SK-N-SH (cell line): ENCODE data around the gene NID1. TPM values are rescaled to one million over a fixed set of nuclear protein-coding genes. Genes with fewer than 3 reads are reported as not detected.

Experiments used
- CTCF ChIA-PET: fragments of 300-600, 350-600 bp; formaldehyde crosslinking; extraction: SDS; loops from one replicate; lab custom pipeline; 2021; lab: Yijun Ruan, JAX
- POLR2A ChIA-PET: fragments of 350-600 bp; sonication (Branson Sonifier 250); formaldehyde crosslinking; extraction: SDS; loops from one replicate; lab custom pipeline; 2020; ENCODE audit warnings: antibody characterized with exemption, inconsistent platforms; lab: Yijun Ruan, JAX
- DNase-seq: peaks from one replicate; pipeline ENCODE4 v3.0.0; 2012
- H2AFZ ChIP-seq: fragments of 200-600 bp; sonication (generic); 2 replicates; pipeline ENCODE4 v1.8.1; 2016; ENCODE audit warnings: antibody characterized with exemption, mild to moderate bottlenecking, low read depth
- H3F3A ChIP-seq: fragments of 200-600 bp; sonication (generic); replicated peaks from 2 replicates; pipeline ENCODE3; 2016; ENCODE audit warnings: antibody characterized with exemption, mild to moderate bottlenecking; ENCODE audit not compliant: insufficient read depth
- H3K27ac ChIP-seq, 2 experiments: fragments of 200-500 bp in 1 of 2; fragments of 200-600 bp in 1 of 2; sonication (Bioruptor generic) in 1 of 2; sonication (generic), shearing (Covaris generic) in 1 of 2; 2 replicates each; pipeline versions ENCODE4 v1.5.1 to v1.6.1; 2014 to 2016; ENCODE audit warnings: low read depth in 2 of 2, inconsistent platforms in 1 of 2, low read length in 1 of 2, mild to moderate bottlenecking in 1 of 2, mixed read lengths in 1 of 2
- H3K27me3 ChIP-seq: fragments of 200-600 bp; sonication (generic), shearing (Covaris generic); 2 replicates; pipeline ENCODE4 v1.6.1; 2016; ENCODE audit warnings: mixed run types; ENCODE audit not compliant: insufficient read depth
- H3K36me3 ChIP-seq, 2 experiments: fragments of 200-500 bp in 1 of 2; fragments of 200-600 bp in 1 of 2; sonication (Bioruptor generic) in 1 of 2; sonication (generic) in 1 of 2; replicated peaks in 1 of 2; 2 replicates each; pipeline versions ENCODE3 to v1.5.1; 2014 to 2016; ENCODE audit warnings: low read length in 1 of 2, mild to moderate bottlenecking in 1 of 2; ENCODE audit not compliant: insufficient read depth in 2 of 2, control insufficient read depth in 1 of 2
- H3K4me1 ChIP-seq, 2 experiments: fragments of 200-500 bp in 1 of 2; fragments of 200-600 bp in 1 of 2; sonication (Bioruptor generic) in 1 of 2; sonication (generic), shearing (Covaris generic) in 1 of 2; 2 replicates each; pipeline versions ENCODE4 v1.5.1 to v1.6.1; 2014 to 2016; ENCODE audit warnings: low read depth in 1 of 2, low read length in 1 of 2, mixed run types in 1 of 2; ENCODE audit not compliant: insufficient read depth in 2 of 2, control insufficient read depth in 1 of 2
- H3K4me2 ChIP-seq: fragments of 200-600 bp; sonication (generic), shearing (Covaris generic); 2 replicates; pipeline ENCODE4 v1.6.1; 2017; ENCODE audit warnings: mixed run types
- H3K4me3 ChIP-seq, 2 experiments: fragments of 200-500 bp in 1 of 2; fragments of 200-600 bp in 1 of 2; sonication (Bioruptor generic) in 1 of 2; sonication (generic), shearing (Covaris generic) in 1 of 2; 2 replicates each; pipeline versions ENCODE4 v1.5.1 to v1.8.1; 2014 to 2016; ENCODE audit warnings: low read depth in 2 of 2, inconsistent platforms in 1 of 2, low read length in 1 of 2, mild to moderate bottlenecking in 1 of 2, mixed read lengths in 1 of 2, moderate library complexity in 1 of 2
- H3K79me2 ChIP-seq: fragments of 200-600 bp; sonication (generic); 2 replicates; pipeline ENCODE4 v1.8.1; 2017; ENCODE audit warnings: mild to moderate bottlenecking; ENCODE audit not compliant: insufficient read depth
- H3K9ac ChIP-seq: fragments of 200-600 bp; sonication (generic); 2 replicates; pipeline ENCODE4 v1.6.1; 2017; ENCODE audit warnings: mixed run types
- H3K9me2 ChIP-seq: fragments of 200-600 bp; sonication (generic); 2 replicates; pipeline ENCODE4 v1.6.1; 2017; ENCODE audit warnings: mixed run types
- H3K9me3 ChIP-seq: fragments of 200-600 bp; sonication (generic); 2 replicates; pipeline ENCODE4 v1.6.1; 2017; ENCODE audit warnings: mixed run types, mild to moderate bottlenecking, moderate library complexity
- H4K20me1 ChIP-seq: fragments of 200-600 bp; sonication (generic); 2 replicates; pipeline ENCODE4 v1.6.1; 2017; ENCODE audit warnings: mild to moderate bottlenecking, mixed run types; ENCODE audit not compliant: insufficient read depth
- CHD2 ChIP-seq: fragments of 150-350 bp; IDR thresholded peaks from 2 replicates; pipeline ENCODE4 v1.6.1; 2018; ENCODE audit warnings: low read length; ENCODE audit not compliant: partially characterized antibody
- CTCF ChIP-seq: fragments of 200-600 bp; sonication (generic); IDR thresholded peaks from 2 replicates; pipeline ENCODE4 v1.6.1; 2017; ENCODE audit warnings: antibody characterized with exemption, mild to moderate bottlenecking, moderate library complexity
- EZH2phosphoT487 ChIP-seq: fragments of 200-600 bp; sonication (generic); IDR thresholded peaks from 2 replicates; pipeline ENCODE4 v1.6.1; 2017; ENCODE audit warnings: low read depth, mixed run types, mild to moderate bottlenecking, antibody characterized with exemption, moderate library complexity, borderline replicate concordance
- FOSL2 ChIP-seq: IDR thresholded peaks from 2 replicates; pipeline ENCODE4 v1.4.0; 2012; ENCODE audit warnings: low read depth, mild to moderate bottlenecking, moderate library complexity, borderline replicate concordance
- FOXJ3 ChIP-seq: sonication (generic); formaldehyde crosslinking; IDR thresholded peaks from 2 replicates; pipeline ENCODE4 v1.5.1; 2020; ENCODE audit warnings: mild to moderate bottlenecking, missing genetic modification reagents
- FOXM1 ChIP-seq: IDR thresholded peaks from 2 replicates; pipeline ENCODE4 v1.4.0; 2012; ENCODE audit warnings: low read depth, mild to moderate bottlenecking
- GABPA ChIP-seq: IDR thresholded peaks from 2 replicates; pipeline ENCODE4 v1.4.0; 2012; ENCODE audit warnings: low read depth, mild to moderate bottlenecking
- GATA2 ChIP-seq: sonication (generic); formaldehyde crosslinking; IDR thresholded peaks from 2 replicates; pipeline ENCODE4 v1.5.0; 2020; ENCODE audit warnings: mild to moderate bottlenecking, missing genetic modification reagents
- JUND ChIP-seq: IDR thresholded peaks from 2 replicates; pipeline ENCODE4 v1.4.0; 2012
- MAX ChIP-seq: IDR thresholded peaks from 2 replicates; pipeline ENCODE4 v1.4.0; 2012; ENCODE audit warnings: low read depth
- MXI1 ChIP-seq: IDR thresholded peaks from 2 replicates; pipeline ENCODE4 v1.6.1; 2012; ENCODE audit warnings: mild to moderate bottlenecking, low read depth, low read length, improper control_type of control experiment
- NFIC ChIP-seq: IDR thresholded peaks from 2 replicates; pipeline ENCODE4 v1.4.0; 2012; ENCODE audit warnings: borderline replicate concordance
- PBX3 ChIP-seq: IDR thresholded peaks from 2 replicates; pipeline ENCODE4; 2012
- POLR2AphosphoS5 ChIP-seq: IDR thresholded peaks from 2 replicates; pipeline ENCODE4 v1.6.1; 2012; ENCODE audit warnings: low read depth, low read length
- RAD21 ChIP-seq: IDR thresholded peaks from 2 replicates; pipeline ENCODE4 v1.6.1; 2012; ENCODE audit warnings: mild to moderate bottlenecking, low read length
- REST ChIP-seq: IDR thresholded peaks from 2 replicates; pipeline ENCODE4 v1.6.1; 2012; ENCODE audit warnings: mild to moderate bottlenecking, low read depth, low read length, moderate library complexity
- RFX5 ChIP-seq: IDR thresholded peaks from 2 replicates; pipeline ENCODE4 v1.6.1; 2012; ENCODE audit warnings: mild to moderate bottlenecking, improper control_type of control experiment, low read length
- SIN3A ChIP-seq: IDR thresholded peaks from 2 replicates; pipeline ENCODE4 v1.6.1; 2012; ENCODE audit warnings: low read depth, mild to moderate bottlenecking, low read length, moderate library complexity, borderline replicate concordance
- SMC3 ChIP-seq: IDR thresholded peaks from 2 replicates; pipeline ENCODE4 v1.6.1; 2012; ENCODE audit warnings: low read depth, low read length, improper control_type of control experiment
- TAF1 ChIP-seq: IDR thresholded peaks from 2 replicates; pipeline ENCODE4 v1.6.1; 2012; ENCODE audit warnings: low read depth, mild to moderate bottlenecking, low read length, moderate library complexity, borderline replicate concordance
- TEAD4 ChIP-seq: IDR thresholded peaks from 2 replicates; pipeline ENCODE4 v1.4.0; 2012; ENCODE audit warnings: mild to moderate bottlenecking, borderline replicate concordance; ENCODE audit not compliant: insufficient read depth
- USF2 ChIP-seq: fragments of 150-350 bp; IDR thresholded peaks from 2 replicates; pipeline ENCODE4 v1.6.1; 2017; ENCODE audit warnings: antibody characterized with exemption, low read length, low read depth, borderline replicate concordance
- WGBS: methylation state at CpG from one replicate; pipeline ENCODE4 v1.1.6; 2017; ENCODE audit warnings: low lambda C conversion rate; 5-methylcytosine and 5-hydroxymethylcytosine counted together
- polyA plus RNA-seq, 3 experiments: library from polyadenylated mRNA; depleted of rRNA; stranded (reverse); fragments of >200 nt; gene quantifications; 2 replicates each; pipeline ENCODE4 v1.2.3, GENCODE V29; 2012

NID1 gene
- polyA plus RNA-seq, 1 of the 3 experiments (the other 2 are of a cell fraction) = 74.3 TPM

- Histone ChIP-seq H4K20me1 (no peaks in the 10 kb centered on the region), H3F3A (peaks cover 15% of the 10 kb centered on the region), H3K27me3 (no peaks in the 10 kb centered on the region), H3K36me3 (peaks cover 21 to 32% of the 10 kb centered on the region in 2 experiments), H3K9ac (peak overlapping the region; percentile 64), H3K9me2 (no peaks in the 10 kb centered on the region), H2AFZ (0 out of 2 replicates have a peak overlapping the region, but pooled peaks have one; percentile 20), H3K4me3 (no peak overlapping the region; a peak in 1 of 4 replicates), H3K27ac (peak overlapping the region; percentile 77 to 96; a peak in 3 of 4 replicates), H3K4me2 (peak overlapping the region; percentile 50), H3K4me1 (peaks cover 3 to 9% of the 10 kb centered on the region in 2 experiments; a peak in 2 of 4 replicates), H3K9me3 (no peaks in the 10 kb centered on the region), H3K79me2 (no peaks in the 10 kb centered on the region)
- no peak for DNase-seq
- 46% methylated on average over 6 of the region's 6 CpGs for WGBS
- ChIA-PET POLR2A (no interaction called here), CTCF (interaction anchor here (3.0 kb wide), 1 partner anchor 12 kb away, joined by 18 read pairs; no protein-coding TSS in a partner anchor)
- no peak for TF ChIP-seq SIN3A
- no peak for TF ChIP-seq EZH2phosphoT487
- TF ChIP-seq POLR2AphosphoS5 = peak; percentile 28; the same call in 1 of the 2 replicates
- no peak for TF ChIP-seq USF2
- peak; percentile 48 for TF ChIP-seq NFIC
- no peak for TF ChIP-seq RAD21
- TF ChIP-seq TAF1 = no peak
- no peak for TF ChIP-seq FOXJ3 (CRISPR knock-in tag)
- TF ChIP-seq CHD2 = no peak
- TF ChIP-seq CTCF = no peak
- peak; percentile 5; the same call in 1 of the 2 replicates for TF ChIP-seq MAX
- TF ChIP-seq TEAD4 = 0 out of 2 replicates have a peak, but pooled peaks have one; percentile 19
- TF ChIP-seq GATA2 (CRISPR knock-in tag) = no peak
- no peak for TF ChIP-seq MXI1
- TF ChIP-seq FOXM1 = no peak
- no peak for TF ChIP-seq SMC3
- peak; percentile 49; the same call in 1 of the 2 replicates for TF ChIP-seq PBX3
- no peak for TF ChIP-seq RFX5
- TF ChIP-seq GABPA = no peak
- TF ChIP-seq REST = no peak
- peak; percentile 70 for TF ChIP-seq FOSL2
- peak; percentile 64 for TF ChIP-seq JUND
These were observed 80.7 kb downstream of the NID1 start for GRCh38 chr1:235984041-235984825.
